K562 (cell line): ENCODE data around the gene WDR86. TPM values are rescaled to one million over a fixed set of nuclear protein-coding genes. Genes with fewer than 3 reads are reported as not detected.

Experiments
- ATAC-seq: fragments of 200-7000 bp; cut with Tn5 transposase; 3 replicates; pipeline ENCODE4 v1.9.1; 2020; ENCODE audit warnings: moderate library complexity
- BruUV-seq: library from RNA; stranded (reverse); fragments of 400-500 nt; replicated peaks from 2 replicates; lab custom pipeline; 2021; lab: Mats Ljungman, UMichigan
- CTCF ChIA-PET: fragments of 300-600 bp; formaldehyde crosslinking; extraction: SDS; loops from one replicate; lab custom pipeline; 2021; ENCODE audit warnings: low intra/inter-chr PET ratio; lab: Yijun Ruan, JAX
- POLR2A ChIA-PET: fragments of 300-600, 350-650 bp; sonication (Branson Sonifier 250); formaldehyde crosslinking; extraction: SDS; loops from one replicate; lab custom pipeline; 2021; ENCODE audit warnings: antibody characterized with exemption, inconsistent platforms; lab: Yijun Ruan, JAX
- DNase-seq, 4 experiments: peaks; one replicate each; pipeline versions ENCODE4 v3.0.0 to v3.0.0-alpha.2; 2011 to 2018; ENCODE audit warnings: low spot score in 3 of 4, mixed read lengths in 3 of 4; ENCODE audit errors: extremely low read depth in 1 of 4
- FAIRE-seq: peaks from 2 replicates; lab custom pipeline; 2011; peaks lifted over from hg19 to GRCh38; lab: Jason Lieb, UNC
- H2AFZ ChIP-seq: 2 replicates; pipeline ENCODE4 v1.6.0; 2011; ENCODE audit warnings: low read depth, low read length, control low read depth, inconsistent platforms
- H3K27ac ChIP-seq: fragments of 200-600 bp; 3 replicates; pipeline ENCODE4 v1.8.0; 2011; ENCODE audit warnings: low read depth, mild to moderate bottlenecking, control low read depth, inconsistent platforms, low read length, moderate library complexity, mixed read lengths; ENCODE audit errors: extremely low read depth
- H3K27me3 ChIP-seq, 2 experiments: fragments of 300-600 bp in 1 of 2; 2 replicates in 1 of 2; 3 replicates in 1 of 2; pipeline versions ENCODE4 v1.6.0 to v1.8.0; 2011; ENCODE audit warnings: inconsistent platforms in 2 of 2, low read length in 2 of 2, mild to moderate bottlenecking in 1 of 2, mixed read lengths in 1 of 2, moderate library complexity in 1 of 2; ENCODE audit not compliant: control insufficient read depth in 2 of 2, insufficient read depth in 2 of 2
- H3K36me3 ChIP-seq: fragments of 300-600 bp; 3 replicates; pipeline ENCODE4 v1.8.0; 2011; ENCODE audit warnings: mild to moderate bottlenecking, low read length, inconsistent platforms; ENCODE audit not compliant: control insufficient read depth, insufficient read depth
- H3K4me1 ChIP-seq, 2 experiments: fragments of 200-600 bp in 1 of 2; replicated peaks in 1 of 2; 2 replicates in 1 of 2; 3 replicates in 1 of 2; pipeline versions ENCODE4 v1.5.1 to v1.8.0; 2011; ENCODE audit warnings: inconsistent platforms in 2 of 2, low read length in 2 of 2, mild to moderate bottlenecking in 1 of 2, mixed read lengths in 1 of 2, moderate library complexity in 1 of 2; ENCODE audit not compliant: control insufficient read depth in 2 of 2, insufficient read depth in 2 of 2
- H3K4me2 ChIP-seq: 2 replicates; pipeline ENCODE4 v1.6.1; 2011; ENCODE audit warnings: low read length, control low read depth, inconsistent platforms, mixed read lengths; ENCODE audit not compliant: insufficient read depth
- H3K4me3 ChIP-seq: fragments of 200-600 bp; sonication (generic), shearing (Covaris generic); 2 replicates; pipeline ENCODE4 v1.5.1; 2016; ENCODE audit warnings: control low read depth, inconsistent platforms
- H3K79me2 ChIP-seq: fragments of 200-600 bp; 3 replicates; pipeline ENCODE4 v1.8.0; 2011; ENCODE audit warnings: low read length, inconsistent platforms; ENCODE audit not compliant: control insufficient read depth, insufficient read depth
- H3K9ac ChIP-seq, 2 experiments: 2 replicates each; pipeline versions ENCODE4 v1.6.0 to v1.6.1; 2011; ENCODE audit warnings: low read depth in 2 of 2, low read length in 2 of 2, control low read depth in 1 of 2, inconsistent platforms in 1 of 2, mild to moderate bottlenecking in 1 of 2, mixed read lengths in 1 of 2; ENCODE audit not compliant: insufficient read depth in 1 of 2
- H3K9me1 ChIP-seq: one replicate; pipeline ENCODE4 v1.6.0; 2011; ENCODE audit warnings: inconsistent platforms, mild to moderate bottlenecking, low read length, moderate library complexity; ENCODE audit not compliant: control insufficient read depth, insufficient read depth
- H3K9me3 ChIP-seq: replicated peaks from 2 replicates; pipeline ENCODE4 v1.5.1; 2011; ENCODE audit warnings: low read depth, low read length, inconsistent platforms; ENCODE audit not compliant: control insufficient read depth, insufficient read depth
- H4K20me1 ChIP-seq: replicated peaks from 2 replicates; pipeline ENCODE4 v1.6.1; 2011; ENCODE audit warnings: low read length, inconsistent platforms, mixed read lengths; ENCODE audit not compliant: control insufficient read depth, insufficient read depth
- ARID3A ChIP-seq: IDR thresholded peaks from 2 replicates; pipeline ENCODE4 v1.6.1; 2012; ENCODE audit warnings: low read depth, low read length, improper control_type of control experiment, borderline replicate concordance
- BACH1 ChIP-seq: fragments of 200-800 bp; sonication (Bioruptor generic); IDR thresholded peaks from 2 replicates; pipeline ENCODE4 v1.6.1; 2016; ENCODE audit warnings: missing genetic modification characterization, missing compliant biosample characterization
- CC2D1A ChIP-seq: fragments of 450-650 bp; IDR thresholded peaks from 2 replicates; pipeline ENCODE4 v1.6.1; 2017; ENCODE audit warnings: mild to moderate bottlenecking
- HDAC2 ChIP-seq: fragments of 450-650 bp; IDR thresholded peaks from 2 replicates; pipeline ENCODE4 v1.6.1; 2016; ENCODE audit warnings: mild to moderate bottlenecking
- JUN ChIP-seq, 2 experiments: sonication (generic) in 1 of 2; formaldehyde crosslinking in 1 of 2; IDR thresholded peaks; 2 replicates each; pipeline versions ENCODE4 v1.6.1 to v1.8.0; 2012 to 2022; ENCODE audit warnings: borderline replicate concordance in 2 of 2, mild to moderate bottlenecking in 2 of 2, improper control_type of control experiment in 1 of 2, low read depth in 1 of 2, low read length in 1 of 2, missing genetic modification reagents in 1 of 2
- NFIC ChIP-seq: fragments of 450-650 bp; IDR thresholded peaks from 2 replicates; pipeline ENCODE4 v1.6.1; 2017; ENCODE audit warnings: mild to moderate bottlenecking, inconsistent platforms
- PCBP1 ChIP-seq: fragments of 200-400 bp; formaldehyde crosslinking; IDR thresholded peaks from 2 replicates; pipeline ENCODE4 v1.6.1; 2018; ENCODE audit warnings: mild to moderate bottlenecking, low read depth, low read length; ENCODE audit not compliant: poor library complexity, severe bottlenecking
- POLR3G ChIP-seq: IDR thresholded peaks from 2 replicates; pipeline ENCODE4 v1.6.1; 2011; ENCODE audit not compliant: insufficient read length, insufficient replicate concordance; ENCODE audit errors: extremely low read depth
- SAP30 ChIP-seq: fragments of 200-600 bp; sonication (generic); IDR thresholded peaks from 2 replicates; pipeline ENCODE4 v1.6.1; 2012; ENCODE audit warnings: borderline replicate concordance, low read depth, mild to moderate bottlenecking, moderate library complexity, low read length, control low read depth, inconsistent platforms; ENCODE audit not compliant: insufficient read depth, poor library complexity, severe bottlenecking
- SMARCA5 ChIP-seq: fragments of 450-650 bp; IDR thresholded peaks from 2 replicates; pipeline ENCODE4 v1.6.1; 2016
- ZC3H8 ChIP-seq: fragments of 450-650 bp; IDR thresholded peaks from 2 replicates; pipeline ENCODE4 v1.6.1; 2017
- ZNF408 ChIP-seq: fragments of 250-450 bp; sonication (Bioruptor Pico); IDR thresholded peaks from 2 replicates; pipeline ENCODE4 v1.4.0; 2020; ENCODE audit warnings: low read depth, mild to moderate bottlenecking, moderate library complexity
- WGBS: fragments of 100-300 bp; shearing (Covaris generic); methylation state at CpG from one replicate; pipeline ENCODE4 v1.1.6; 2016; ENCODE audit warnings: low coverage, mixed read lengths; ENCODE audit not compliant: insufficient coverage; ENCODE audit errors: missing lambda C conversion rate; 5-methylcytosine and 5-hydroxymethylcytosine counted together
- in situ Hi-C: fragments of 300-500 bp; cut with MboI; formaldehyde crosslinking; loops from 4 replicates; pipeline ENCODE4 v1.15.0; 2018; ENCODE audit warnings: inconsistent platforms, mixed read lengths
- intact Hi-C: fragments of 100-400 bp; cut with micrococcal nuclease; formaldehyde crosslinking; loops from 2 replicates; pipeline ENCODE4 v1.14.2; 2022
- polyA plus RNA-seq, 8 experiments: library from polyadenylated mRNA; depleted of rRNA in 4 of 8; stranded (reverse) in 5 of 8; unstranded in 3 of 8; fragments of >200 nt; fragmentation: Nextera tagmentation in 2 of 8; fragmentation: Illumina TruSeq in 1 of 8; extraction: Ambion mirVana in 2 of 8; extraction: Trizol in 1 of 8; gene quantifications; 2 replicates each; pipeline versions ENCODE4 v1.2.1 to v1.2.3, GENCODE V29; 2011 to 2014; ENCODE audit warnings: inconsistent platforms in 1 of 8, missing spikeins in 1 of 8
- total RNA-seq, 7 experiments: library from RNA; depleted of rRNA in 6 of 7; stranded (reverse); fragments of >200 nt in 6 of 7; fragmentation: Illumina TruSeq in 2 of 7; extraction: Trizol in 2 of 7; gene quantifications; 2 replicates each; pipeline versions ENCODE4 v1.2.1 to v1.2.3, GENCODE V29; 2011 to 2021; ENCODE audit warnings: low replicate concordance in 1 of 7

The WDR86 gene
- total and polyA plus RNA-seq, 9 of the 15 experiments (the other 6 are each of a cell fraction or from before 2014, with no cell fraction given): 0.24 TPM; not detected in 8

DNA sequence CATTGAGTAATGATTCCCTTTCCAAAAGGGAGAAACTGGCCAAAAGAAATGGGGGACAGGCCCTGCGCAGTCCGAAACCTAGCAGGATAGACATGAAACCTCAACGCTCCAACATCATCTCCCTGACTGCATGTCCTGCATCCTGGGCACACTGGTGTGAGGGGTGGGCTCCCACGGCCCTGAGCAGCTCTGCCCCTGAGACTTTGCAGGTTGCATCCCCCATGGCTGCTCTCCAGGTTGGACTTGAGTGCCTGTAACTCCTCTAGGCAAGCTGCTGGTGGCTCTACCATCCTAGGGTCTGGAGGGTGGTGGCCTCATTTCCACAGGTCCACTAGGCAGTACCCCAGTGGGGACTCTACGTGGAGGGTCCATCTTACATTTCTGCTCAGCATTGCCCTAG lies 46.4 kb upstream of the WDR86 start:
- TF ChIP-seq SAP30 (no peak), CC2D1A (no peak), NFIC (no peak), JUN (IDR thresholded peaks at IDR 0.05; ENCODE audit: borderline replicate concordance, low read depth, low read length) (no peak), JUN (CRISPR knock-in tag; IDR thresholded peaks at IDR 0.05; ENCODE audit: borderline replicate concordance) (no peak), ARID3A (no peak), ZNF408 (CRISPR knock-in tag) (no peak), SMARCA5 (no peak), POLR3G (no peak), ZC3H8 (no peak), BACH1 (tag) (no peak), PCBP1 (no peak), HDAC2 (no peak)
- WGBS: 33% methylated on average over 5 of the region's 5 CpGs
- BruUV-seq: no TSS peak
- Histone ChIP-seq H3K27ac (no peak overlapping the region), H3K36me3 (no peaks in the 10 kb centered on the region), H3K9me3 (no peaks in the 10 kb centered on the region), H3K4me3 (no peak overlapping the region), H3K9me1 (no peaks in the 10 kb centered on the region), H2AFZ (no peak overlapping the region), H3K27me3 (peaks cover 66 to 89% of the 10 kb centered on the region in 2 experiments), H3K79me2 (no peaks in the 10 kb centered on the region), H3K4me1 (peaks cover 0 to 18% of the 10 kb centered on the region in 2 experiments; a peak in 1 of 5 replicates), H4K20me1 (peaks cover 6% of the 10 kb centered on the region; the same call in 1 of the 2 replicates), H3K4me2 (no peak overlapping the region), H3K9ac (no peak overlapping the region)
- DNase-seq: no peak
- no peak for ATAC-seq
- intact Hi-C loops: loop anchor here (5.0 kb wide), 1 partner anchor 176 kb away; no protein-coding TSS in a partner anchor
- no peak for FAIRE-seq
- in situ Hi-C loops: no loop called here
- ChIA-PET POLR2A (no interaction called here), CTCF (no interaction called here)
